ENCODE measurements around the gene DOP1A. TPM values are rescaled to one million over a fixed set of nuclear protein-coding genes. Genes with fewer than 3 reads are reported as not detected.

DOP1A gene
- total and polyA plus RNA-seq, 2 of the 13 experiments (the other 11 are each of a cell fraction or from before 2014, with no cell fraction given): 5.2 to 16.7 TPM

- TF ChIP-seq ZNF646 (CRISPR knock-in tag; IDR thresholded peaks at IDR 0.05) (no peak), KAT2B (IDR thresholded peaks at IDR 0.05; ENCODE audit: borderline replicate concordance, low read depth, low read length) (no peak), ZFYVE20 (CRISPR knock-in tag; IDR thresholded peaks at IDR 0.05; ENCODE audit: borderline replicate concordance, low read depth) (no peak), THAP11 (CRISPR knock-in tag; IDR thresholded peaks at IDR 0.05) (peak; percentile 73), DZIP1 (CRISPR knock-in tag; IDR thresholded peaks at IDR 0.05) (no peak), BCL6 (CRISPR knock-in tag; IDR thresholded peaks at IDR 0.05) (no peak; the same call in 1 of the 2 replicates), KDM3A (CRISPR knock-in tag; IDR thresholded peaks at IDR 0.05; ENCODE audit: low read depth) (no peak; the same call in 1 of the 2 replicates), ZGPAT (CRISPR knock-in tag; IDR thresholded peaks at IDR 0.05) (peak; percentile 90), ZNF563 (CRISPR knock-in tag; IDR thresholded peaks at IDR 0.05) (peak; percentile 36; the same call in 1 of the 2 replicates), KLF15 (CRISPR knock-in tag; IDR thresholded peaks at IDR 0.05; ENCODE audit: borderline replicate concordance) (no peak), RAD51 (IDR thresholded peaks at IDR 0.05; ENCODE audit: borderline replicate concordance) (no peak), ZNF333 (CRISPR knock-in tag; IDR thresholded peaks at IDR 0.05; ENCODE audit: borderline replicate concordance) (peak; percentile 89), LBX2 (CRISPR knock-in tag; IDR thresholded peaks at IDR 0.05; ENCODE audit: borderline replicate concordance) (no peak; the same call in 1 of the 2 replicates), ZFX (CRISPR knock-in tag; IDR thresholded peaks at IDR 0.05; ENCODE audit: low read depth) (peak; percentile 64; the same call in 1 of the 2 replicates), PPARG (CRISPR knock-in tag; conservative IDR thresholded peaks at IDR 0.05) (peak; percentile 47), MAFG (CRISPR knock-in tag; IDR thresholded peaks at IDR 0.05) (no peak), TFDP1 (CRISPR knock-in tag; IDR thresholded peaks at IDR 0.05; ENCODE audit: borderline replicate concordance) (peak; percentile 96)
Observed at GRCh38 chr6:83065511-83066192, 1.8 kb upstream of the DOP1A start, which contains the start of gene UBE3D (continued).
